HG03378 (cell line): ENCODE measurements around the gene NXN.
"Not testable (repeated sequence)": the region's sequence is repeated elsewhere in the genome, so short reads cannot be mapped to it uniquely, and the experiment has no call there.

Experiments used
- ATAC-seq: cut with Tn5 transposase; IDR thresholded peaks from one replicate; pipeline ENCODE4 v1.9.1; 2021; ENCODE audit warnings: mild to moderate bottlenecking, moderate library complexity; ENCODE audit not compliant: unreplicated experiment

The NXN gene

GRCh38 chr17:957856-958421 lies 21.6 kb downstream of the NXN start:
- ATAC-seq = no peak

DNA sequence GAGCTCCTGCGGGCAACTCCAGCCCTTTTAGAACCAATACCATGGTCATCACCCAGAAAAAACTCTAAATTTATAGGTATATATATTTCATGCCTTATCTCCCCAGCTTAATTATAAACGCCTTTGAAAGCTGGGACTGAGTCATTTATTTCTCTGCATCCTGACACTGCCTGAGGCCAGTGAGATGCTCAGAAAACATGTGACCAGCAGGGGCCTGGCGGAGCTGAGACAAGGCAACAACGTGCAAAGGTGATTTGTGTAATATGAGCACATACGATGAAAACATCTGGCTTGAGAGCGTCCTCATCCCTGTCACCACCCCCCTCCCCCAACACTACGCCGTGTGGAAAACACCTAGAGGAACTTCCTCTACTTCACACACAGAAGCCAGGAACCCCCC lies 22.7 kb downstream of the NXN start:
- no peak for ATAC-seq

- ATAC-seq = no peak
These were observed 25.0 kb downstream of the NXN start for GRCh38 chr17:954431-955164.

GRCh38 chr17:953767-954166 lies 25.8 kb downstream of the NXN start:
- no peak for ATAC-seq

GRCh38 chr17:952592-952991 lies 27.0 kb downstream of the NXN start:
- ATAC-seq = not testable (repeated sequence)

DNA sequence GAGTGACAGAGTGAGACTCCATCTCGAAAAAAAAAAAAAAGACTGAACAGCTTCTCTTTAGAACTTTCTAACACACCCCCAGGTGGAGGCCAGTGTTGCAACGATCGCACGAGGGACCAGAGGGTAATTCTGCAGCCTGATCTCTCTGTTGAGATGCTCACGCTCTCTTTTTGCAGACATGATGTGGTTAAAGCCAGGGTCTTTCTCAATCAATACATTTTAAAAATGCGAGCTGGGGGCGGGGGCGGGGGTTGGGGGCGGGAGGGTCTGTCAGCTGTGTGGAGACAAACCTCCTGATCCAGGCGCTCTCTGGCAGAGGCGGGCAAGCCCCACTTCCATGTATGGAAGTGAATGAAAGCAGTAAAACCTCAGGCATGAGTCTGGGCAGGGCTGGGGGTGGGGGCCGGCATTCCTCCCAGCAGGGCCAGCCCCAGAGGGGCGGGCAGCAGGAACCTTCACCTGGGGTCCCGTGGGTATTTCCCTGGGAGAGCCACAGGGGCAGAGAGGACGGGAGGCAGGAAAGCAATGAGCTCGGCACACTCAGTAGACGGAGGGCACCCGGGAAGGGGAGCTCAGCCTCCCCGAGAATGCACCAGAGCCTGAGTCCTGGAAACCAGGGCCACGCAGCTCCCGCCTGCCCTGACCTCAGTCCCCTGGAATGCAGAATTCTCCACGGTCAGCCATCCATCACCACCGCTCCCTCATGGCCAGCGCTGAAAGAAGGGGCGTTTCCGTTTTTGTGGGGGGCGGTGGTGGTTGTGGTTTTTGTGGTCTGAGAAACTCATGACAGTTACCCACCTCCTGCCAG lies 28.0 kb downstream of the NXN start:
- ATAC-seq = no peak

- ATAC-seq = no peak
These were observed 29.8 kb downstream of the NXN start for GRCh38 chr17:949623-950303.

DNA sequence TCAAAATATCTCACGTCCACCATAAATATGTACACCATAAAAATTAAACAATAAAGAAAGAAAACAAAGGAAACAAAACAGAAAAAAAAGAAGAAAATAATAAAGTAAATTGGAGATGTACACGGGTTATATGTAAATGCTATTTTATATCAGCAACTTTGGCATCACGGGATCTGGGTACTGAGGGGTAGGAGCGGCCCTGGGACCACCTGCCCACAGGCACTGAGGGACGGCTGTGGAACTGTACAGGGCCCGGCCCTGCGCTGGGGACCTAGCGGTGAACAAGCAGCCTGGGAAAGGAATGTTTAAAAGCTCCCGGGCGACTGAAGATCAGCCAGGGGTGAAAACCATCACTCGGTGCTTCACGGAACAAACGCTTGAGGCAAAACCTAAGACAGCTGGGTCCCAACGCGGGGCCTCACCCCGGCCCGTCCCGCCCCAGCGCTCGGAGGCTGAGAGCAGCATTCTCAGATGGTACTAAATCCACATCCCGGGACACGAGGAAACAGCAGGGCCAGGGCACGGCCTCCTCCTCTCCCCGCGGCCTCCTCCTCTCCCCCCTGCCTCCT lies 31.2 kb downstream of the NXN start:
- no peak for ATAC-seq

- no peak for ATAC-seq
These were observed 32.9 kb downstream of the NXN start for GRCh38 chr17:946510-947236.

- ATAC-seq = no peak
These were observed 33.9 kb downstream of the NXN start for GRCh38 chr17:945672-946071.

DNA sequence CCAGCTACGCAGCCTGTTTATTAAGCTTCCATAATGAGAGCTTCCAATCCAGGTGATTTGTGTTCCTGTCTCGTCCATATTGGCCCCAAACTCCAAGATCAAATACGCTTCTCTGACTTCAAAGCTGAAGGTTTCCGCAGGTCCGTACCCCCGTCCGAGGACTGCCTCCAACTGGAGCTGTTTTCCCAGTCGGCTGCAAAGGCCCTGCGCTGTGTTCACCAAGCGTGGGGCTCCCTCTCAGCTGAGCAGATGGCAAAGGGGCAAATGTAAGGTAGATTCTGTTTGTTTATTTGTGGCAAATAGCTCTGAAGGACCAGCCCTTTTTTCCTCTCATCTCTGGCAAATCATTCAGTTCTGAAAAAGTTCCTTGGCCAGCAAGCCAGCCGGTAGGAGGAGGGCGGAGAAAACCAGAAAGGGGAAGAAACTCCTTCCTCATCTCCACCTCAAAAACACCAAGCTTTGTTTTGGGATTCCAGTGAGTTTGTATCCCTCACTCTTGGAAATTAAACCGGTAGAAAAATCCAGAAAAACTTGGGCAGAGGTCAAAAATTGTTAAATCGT lies 35.2 kb downstream of the NXN start:
- ATAC-seq = no peak

GRCh38 chr17:935485-935884 lies 44.1 kb downstream of the NXN start:
- ATAC-seq = no peak

DNA sequence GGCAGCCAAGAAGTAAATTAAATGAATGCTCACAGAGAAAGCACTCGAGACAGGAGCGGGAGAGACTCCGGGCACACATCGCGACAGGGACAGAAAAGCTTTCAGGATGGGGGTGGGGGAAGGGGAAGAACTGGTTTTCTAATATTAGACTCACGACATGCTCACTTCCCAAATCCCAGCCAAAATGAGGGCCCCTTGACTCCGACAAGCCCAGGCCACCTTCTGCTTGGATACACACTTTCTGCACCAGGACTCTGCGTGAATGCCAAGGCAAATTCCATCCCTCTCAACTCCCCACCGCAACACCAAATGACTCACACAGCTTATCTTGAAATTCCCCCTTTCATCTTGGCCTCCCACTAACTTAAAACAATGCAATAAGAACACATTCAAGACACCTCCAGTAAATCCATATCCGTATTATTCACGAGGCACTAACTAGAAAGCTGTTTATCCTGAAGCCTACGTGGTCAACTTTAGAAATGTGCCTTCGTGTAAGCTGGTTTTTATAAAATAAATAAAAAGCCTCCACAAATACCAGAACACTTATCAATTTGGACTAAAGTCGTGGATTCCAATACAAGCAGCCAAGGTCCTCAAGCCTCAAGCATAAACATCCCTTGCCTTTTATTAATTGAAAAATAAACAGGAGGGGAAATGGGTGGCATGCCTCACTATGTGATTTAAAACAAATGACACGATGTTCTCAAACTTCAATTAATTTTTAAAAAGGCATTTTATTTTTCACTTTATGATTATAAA lies 46.1 kb downstream of the NXN start:
- ATAC-seq = no peak

DNA sequence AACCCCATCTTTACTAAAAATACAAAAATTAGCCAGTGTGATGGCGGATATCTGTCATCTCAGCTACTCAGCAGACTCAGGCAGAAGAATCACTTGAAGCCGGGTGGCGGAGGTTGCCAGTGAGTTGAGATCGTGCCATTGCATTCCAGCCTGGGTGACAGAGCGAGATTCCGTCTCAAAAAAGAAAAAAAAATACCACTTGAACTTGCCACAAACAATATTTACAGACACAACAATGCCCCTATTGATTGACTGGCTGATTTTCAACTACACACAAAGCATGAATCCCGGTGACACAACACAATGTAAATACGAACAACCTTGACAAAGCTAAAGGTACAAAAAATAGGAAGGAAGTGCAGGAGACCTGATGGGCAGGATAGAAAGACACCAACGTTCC lies 49.3 kb downstream of the NXN start:
- ATAC-seq = no peak

GRCh38 chr17:929586-929985 lies 50.0 kb downstream of the NXN start:
- ATAC-seq = no peak

DNA sequence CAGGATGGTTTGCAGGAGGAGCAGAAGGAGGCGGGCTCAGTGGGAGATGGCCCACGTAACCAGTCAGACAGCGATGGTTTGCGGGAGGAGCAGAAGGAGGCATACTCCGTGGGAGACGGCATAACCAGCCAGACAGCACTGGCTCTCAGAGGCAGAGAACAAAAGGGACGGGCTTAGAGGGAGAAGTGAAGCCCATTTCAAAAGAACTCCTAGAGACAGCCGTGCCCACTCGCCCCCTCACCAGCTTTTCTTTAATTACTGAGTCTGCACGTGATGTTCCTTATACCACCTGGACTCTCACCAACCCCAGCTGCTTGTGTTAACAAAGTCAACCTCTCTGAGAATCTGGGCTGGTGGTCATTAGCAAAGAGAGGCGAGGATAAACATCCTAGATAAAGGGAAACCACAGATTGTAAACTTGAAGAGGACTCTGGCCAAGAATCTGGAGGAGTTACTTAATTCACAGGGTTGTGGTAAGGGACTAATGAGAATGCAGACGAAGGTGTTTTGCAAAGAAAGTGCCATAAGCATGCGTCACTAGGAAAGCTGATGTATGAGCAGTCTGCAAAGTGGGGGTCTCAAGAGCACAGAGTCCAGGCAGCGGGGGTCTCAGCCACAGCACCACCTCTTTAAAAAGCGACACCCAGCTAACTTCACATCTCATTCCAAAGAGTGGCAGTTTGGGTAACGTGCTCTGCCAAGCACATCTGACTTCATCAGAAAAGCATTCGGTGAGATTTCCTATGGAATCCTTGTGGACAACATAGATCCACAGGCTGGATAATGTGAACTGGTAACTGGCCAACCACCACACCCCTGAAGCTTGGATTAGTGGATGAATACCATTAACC lies 51.7 kb downstream of the NXN start:
- ATAC-seq = no peak

- no peak for ATAC-seq
These were observed 53.8 kb downstream of the NXN start for GRCh38 chr17:925817-926216.

GRCh38 chr17:924711-925475 lies 54.7 kb downstream of the NXN start:
- ATAC-seq = no peak
